ENCODE measurements around the gene HBQ1. TPM values are rescaled to one million over a fixed set of nuclear protein-coding genes. Genes with fewer than 3 reads are reported as not detected.
"Not testable (repeated sequence)": the region's sequence is repeated elsewhere in the genome, so short reads cannot be mapped to it uniquely, and the experiment has no call there.

Gene HBQ1
- total RNA-seq, 1 donor from 2014 or later = 3.2 TPM

- no peak for ATAC-seq
- DNase-seq (ENCODE audit: low spot score) = no peak
- intact Hi-C loops (cut with DNase I) = no loop called here
Measured at GRCh38 chr16:189604-190186, 9.4 kb downstream of the HBQ1 start.

- intact Hi-C loops (cut with DNase I) = no loop called here
- no peak for ATAC-seq
- DNase-seq (ENCODE audit: low spot score) = no peak
Measured at GRCh38 chr16:191831-192230, 11.6 kb downstream of the HBQ1 start.

- intact Hi-C loops (cut with DNase I) = no loop called here
- DNase-seq (ENCODE audit: low spot score) (no peak), ATAC-seq (no peak)
Measured at GRCh38 chr16:192686-193085, 12.4 kb downstream of the HBQ1 start.

GRCh38 chr16:193441-193840 is 13.2 kb downstream of the HBQ1 start:
- DNase-seq (ENCODE audit: low spot score) = no peak
- ATAC-seq = no peak
- intact Hi-C loops (cut with DNase I) = no loop called here

- no peak for ATAC-seq
- intact Hi-C loops (cut with DNase I) = no loop called here
- DNase-seq (ENCODE audit: low spot score) = no peak
Measured at GRCh38 chr16:194516-194915, 14.3 kb downstream of the HBQ1 start.

GRCh38 chr16:200388-200787 is 20.1 kb downstream of the HBQ1 start:
- DNase-seq (ENCODE audit: low spot score) = no peak
- intact Hi-C loops (cut with DNase I) = no loop called here
- no peak for ATAC-seq

- ATAC-seq (no peak), DNase-seq (ENCODE audit: low spot score) (no peak)
- intact Hi-C loops (cut with DNase I) = no loop called here
Measured at GRCh38 chr16:203246-203645, 23.0 kb downstream of the HBQ1 start.

- ATAC-seq; intact Hi-C loops (cut with DNase I); DNase-seq (ENCODE audit: low spot score): not testable (repeated sequence)
Measured at GRCh38 chr16:204046-204445, 23.8 kb downstream of the HBQ1 start.

- ATAC-seq; DNase-seq (ENCODE audit: low spot score); intact Hi-C loops (cut with DNase I): not testable (repeated sequence)
Measured at GRCh38 chr16:209359-209758, 29.1 kb downstream of the HBQ1 start.

- ATAC-seq = not testable (repeated sequence)
Measured at GRCh38 chr16:211631-212180, 31.4 kb downstream of the HBQ1 start.

GRCh38 chr16:212999-213398 is 32.7 kb downstream of the HBQ1 start:
- intact Hi-C loops (cut with DNase I) = no loop called here
- DNase-seq (ENCODE audit: low spot score) (no peak), ATAC-seq (no peak)

More at GRCh38 chr16:211631-212180, 31.4 kb downstream of the HBQ1 start:
- intact Hi-C loops (cut with DNase I); DNase-seq (ENCODE audit: low spot score): not testable (repeated sequence)

- intact Hi-C loops (cut with DNase I) = no loop called here
- DNase-seq (ENCODE audit: low spot score) (no peak), ATAC-seq (no peak)
Measured at GRCh38 chr16:220021-220420, 39.8 kb downstream of the HBQ1 start.

GRCh38 chr16:228151-228851 is 48.0 kb downstream of the HBQ1 start:
- no peak for DNase-seq (ENCODE audit: low spot score)
- peak; percentile 6 for ATAC-seq
- intact Hi-C loops (cut with DNase I) = no loop called here

GRCh38 chr16:228852-229730 is 48.8 kb downstream of the HBQ1 start, which contains the start of gene LUC7L:
Gene LUC7L, minus strand, starts transcription at chr16:229449. Its CDS starts 110 bp downstream, at chr16:229339.
- intact Hi-C loops (cut with DNase I) = no loop called here
- ATAC-seq (peak; percentile 95), DNase-seq (ENCODE audit: low spot score) (peak; percentile 93)

GRCh38 chr16:229731-230281 is 49.5 kb downstream of the HBQ1 start:
- intact Hi-C loops (cut with DNase I) = no loop called here
- no peak for DNase-seq (ENCODE audit: low spot score)
- ATAC-seq = no peak

GRCh38 chr16:230351-230750 is 50.1 kb downstream of the HBQ1 start:
- ATAC-seq; DNase-seq (ENCODE audit: low spot score); intact Hi-C loops (cut with DNase I): not testable (repeated sequence)
